Erythroblast (primary cell): Measurements from ENCODE around the gene SYS1.

Source experiments
- GATA1 ChIP-seq: IDR thresholded peaks from 2 replicates; pipeline ENCODE4 v1.6.1; 2011; ENCODE audit warnings: low read depth, mild to moderate bottlenecking, control low read depth, low read length, moderate library complexity
- POLR2A ChIP-seq: IDR thresholded peaks from 2 replicates; pipeline ENCODE4 v1.6.1; 2011; ENCODE audit warnings: mild to moderate bottlenecking, low read length

DNA sequence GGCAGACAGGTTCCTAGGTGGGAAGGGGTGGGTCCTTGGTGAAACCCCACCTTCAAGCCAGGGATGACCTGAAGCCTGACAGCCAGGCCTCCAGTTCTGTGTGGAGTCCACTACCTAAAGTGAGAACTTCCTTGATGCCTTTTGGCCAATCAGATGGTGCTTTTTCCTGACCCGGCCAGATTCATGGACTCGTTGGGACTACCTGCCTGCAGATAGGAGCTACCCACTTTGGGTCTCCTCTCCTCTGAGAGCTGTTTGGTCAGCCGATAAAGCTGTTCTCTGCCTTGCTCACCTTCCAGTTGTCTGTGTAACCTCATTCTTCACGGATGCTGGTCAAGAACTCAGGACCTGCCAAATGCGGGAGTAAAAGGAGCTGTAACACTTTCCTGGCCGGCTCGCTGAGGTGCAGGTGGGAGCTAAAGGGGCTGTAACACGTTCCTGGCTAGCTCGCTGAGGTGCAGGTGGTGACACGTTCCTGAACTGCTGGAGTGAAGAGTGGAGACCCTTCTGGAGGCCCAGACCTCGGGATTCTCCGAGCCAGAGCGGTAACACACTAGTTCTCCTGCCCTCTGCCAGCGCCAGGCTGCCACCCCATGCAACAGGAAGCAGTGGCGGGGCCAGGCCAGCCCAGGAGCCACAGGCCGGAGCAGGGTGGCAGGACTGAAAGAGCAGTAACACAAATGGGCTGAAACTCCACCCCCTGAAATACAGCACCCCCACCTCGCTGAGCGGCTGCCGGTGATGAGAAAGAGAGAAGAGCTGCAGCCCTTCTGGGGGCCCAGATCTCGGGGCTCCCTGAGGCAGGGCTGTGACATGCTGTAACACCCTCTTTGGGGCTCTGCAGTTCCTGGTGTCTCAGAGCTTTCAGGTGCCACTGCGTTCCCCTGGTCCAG lies 31.5 kb downstream of the SYS1 start:
- TF ChIP-seq POLR2A (no peak), GATA1 (no peak)
